Stomach (tissue), 4 donors: ENCODE measurements around the gene SIRPD.

Source experiments
- POLR2A ChIP-seq, 4 donors: fragments of 450-650 bp; IDR thresholded peaks; one replicate each; pipeline ENCODE4 v1.6.1; 2016; ENCODE audit warnings: antibody characterized with exemption in 4 of 4, control low read depth in 2 of 4, mild to moderate bottlenecking in 1 of 4, moderate library complexity in 1 of 4
- TF ChIP-seq, protein P1 (sequence below), 7 experiments: fragments of 450-650 bp in 4 of 7; fragments of 200-600 bp in 3 of 7; sonication (generic) in 3 of 7; IDR thresholded peaks; one replicate each; pipeline ENCODE4 v1.5.1; 2016 to 2019; ENCODE audit warnings: antibody characterized with exemption in 7 of 7, control low read depth in 2 of 7, mild to moderate bottlenecking in 1 of 7

DNA sequence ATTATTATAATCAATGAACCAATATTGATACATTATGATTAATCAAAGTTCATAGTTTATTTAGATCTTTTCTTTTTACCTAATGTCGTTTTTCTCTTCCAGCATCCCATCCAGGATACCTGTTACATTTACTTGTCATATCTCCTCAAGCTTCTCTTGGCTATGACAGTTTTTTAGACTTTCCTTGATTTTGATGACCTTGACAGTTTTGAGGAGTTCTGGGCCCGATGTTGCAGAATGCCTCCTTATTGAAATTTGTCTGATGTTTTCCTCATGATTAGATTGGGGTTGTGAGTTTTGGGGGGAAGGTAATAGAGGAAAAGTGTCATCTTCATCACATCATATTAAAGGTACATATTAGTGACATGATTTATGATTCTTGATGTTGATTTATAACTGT lies 3.8 kb upstream of the SIRPD start:
- TF ChIP-seq, protein P1, sequence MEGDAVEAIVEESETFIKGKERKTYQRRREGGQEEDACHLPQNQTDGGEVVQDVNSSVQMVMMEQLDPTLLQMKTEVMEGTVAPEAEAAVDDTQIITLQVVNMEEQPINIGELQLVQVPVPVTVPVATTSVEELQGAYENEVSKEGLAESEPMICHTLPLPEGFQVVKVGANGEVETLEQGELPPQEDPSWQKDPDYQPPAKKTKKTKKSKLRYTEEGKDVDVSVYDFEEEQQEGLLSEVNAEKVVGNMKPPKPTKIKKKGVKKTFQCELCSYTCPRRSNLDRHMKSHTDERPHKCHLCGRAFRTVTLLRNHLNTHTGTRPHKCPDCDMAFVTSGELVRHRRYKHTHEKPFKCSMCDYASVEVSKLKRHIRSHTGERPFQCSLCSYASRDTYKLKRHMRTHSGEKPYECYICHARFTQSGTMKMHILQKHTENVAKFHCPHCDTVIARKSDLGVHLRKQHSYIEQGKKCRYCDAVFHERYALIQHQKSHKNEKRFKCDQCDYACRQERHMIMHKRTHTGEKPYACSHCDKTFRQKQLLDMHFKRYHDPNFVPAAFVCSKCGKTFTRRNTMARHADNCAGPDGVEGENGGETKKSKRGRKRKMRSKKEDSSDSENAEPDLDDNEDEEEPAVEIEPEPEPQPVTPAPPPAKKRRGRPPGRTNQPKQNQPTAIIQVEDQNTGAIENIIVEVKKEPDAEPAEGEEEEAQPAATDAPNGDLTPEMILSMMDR (IDR thresholded peaks at IDR 0.05) = no peak
- no peak for TF ChIP-seq POLR2A (IDR thresholded peaks at IDR 0.05)
